Measurements from ENCODE around the gene ATP12A. TPM values are rescaled to one million over a fixed set of nuclear protein-coding genes. Genes with fewer than 3 reads are reported as not detected.

Gene ATP12A
- total RNA-seq, 1 experiment from 2014 or later = 0.40 TPM

DNA sequence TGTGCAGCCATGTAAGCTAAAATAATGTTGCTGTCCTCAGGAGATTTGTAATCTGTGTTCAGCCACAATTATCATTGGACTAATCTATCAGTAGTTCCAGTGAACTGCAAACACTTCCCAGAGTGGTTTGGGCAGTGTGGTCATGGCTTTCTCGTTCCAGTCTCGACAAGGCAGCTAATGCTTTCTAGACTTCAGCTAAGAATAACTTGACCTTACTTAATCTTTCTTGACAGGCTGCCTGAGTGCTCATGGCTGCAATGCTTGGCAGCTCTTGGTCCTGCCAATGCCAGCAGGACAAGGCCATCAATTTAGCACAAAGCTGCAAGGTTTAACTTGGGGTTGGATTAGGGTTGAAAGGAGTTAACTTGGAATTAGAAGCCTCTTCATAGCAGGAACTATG, 32.8 kb downstream of the ATP12A start:
- H3K27me3 Mint-ChIP-seq (ENCODE audit: unreplicated experiment) = peaks cover 9% of the 10 kb centered on the region
- CTCF ChIA-PET = interaction anchor here (0.6 kb wide), 1 partner anchor 16 kb away, joined by 3 read pairs; no protein-coding TSS in a partner anchor
- TF ChIP-seq, protein P1, sequence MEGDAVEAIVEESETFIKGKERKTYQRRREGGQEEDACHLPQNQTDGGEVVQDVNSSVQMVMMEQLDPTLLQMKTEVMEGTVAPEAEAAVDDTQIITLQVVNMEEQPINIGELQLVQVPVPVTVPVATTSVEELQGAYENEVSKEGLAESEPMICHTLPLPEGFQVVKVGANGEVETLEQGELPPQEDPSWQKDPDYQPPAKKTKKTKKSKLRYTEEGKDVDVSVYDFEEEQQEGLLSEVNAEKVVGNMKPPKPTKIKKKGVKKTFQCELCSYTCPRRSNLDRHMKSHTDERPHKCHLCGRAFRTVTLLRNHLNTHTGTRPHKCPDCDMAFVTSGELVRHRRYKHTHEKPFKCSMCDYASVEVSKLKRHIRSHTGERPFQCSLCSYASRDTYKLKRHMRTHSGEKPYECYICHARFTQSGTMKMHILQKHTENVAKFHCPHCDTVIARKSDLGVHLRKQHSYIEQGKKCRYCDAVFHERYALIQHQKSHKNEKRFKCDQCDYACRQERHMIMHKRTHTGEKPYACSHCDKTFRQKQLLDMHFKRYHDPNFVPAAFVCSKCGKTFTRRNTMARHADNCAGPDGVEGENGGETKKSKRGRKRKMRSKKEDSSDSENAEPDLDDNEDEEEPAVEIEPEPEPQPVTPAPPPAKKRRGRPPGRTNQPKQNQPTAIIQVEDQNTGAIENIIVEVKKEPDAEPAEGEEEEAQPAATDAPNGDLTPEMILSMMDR (IDR thresholded peaks at IDR 0.05; ENCODE audit: unreplicated experiment) = no peak
- no peak overlapping the region for H3K27ac Mint-ChIP-seq (ENCODE audit: unreplicated experiment)
- no peaks in the 10 kb centered on the region for H3K9me3 Mint-ChIP-seq (ENCODE audit: low read depth, unreplicated experiment)
- DNase-seq = no peak
- H3K4me3 Mint-ChIP-seq (ENCODE audit: low read depth, unreplicated experiment) = no peak overlapping the region
- intact Hi-C loops (cut with micrococcal nuclease; ENCODE audit: unreplicated experiment) = no loop called here
- H3K4me1 Mint-ChIP-seq (ENCODE audit: low read depth, unreplicated experiment) = no peaks in the 10 kb centered on the region
- no peaks in the 10 kb centered on the region for H3K36me3 Mint-ChIP-seq (ENCODE audit: insufficient read depth, unreplicated experiment)
- no TSS peak for BruUV-seq (replicated peaks)

DNA sequence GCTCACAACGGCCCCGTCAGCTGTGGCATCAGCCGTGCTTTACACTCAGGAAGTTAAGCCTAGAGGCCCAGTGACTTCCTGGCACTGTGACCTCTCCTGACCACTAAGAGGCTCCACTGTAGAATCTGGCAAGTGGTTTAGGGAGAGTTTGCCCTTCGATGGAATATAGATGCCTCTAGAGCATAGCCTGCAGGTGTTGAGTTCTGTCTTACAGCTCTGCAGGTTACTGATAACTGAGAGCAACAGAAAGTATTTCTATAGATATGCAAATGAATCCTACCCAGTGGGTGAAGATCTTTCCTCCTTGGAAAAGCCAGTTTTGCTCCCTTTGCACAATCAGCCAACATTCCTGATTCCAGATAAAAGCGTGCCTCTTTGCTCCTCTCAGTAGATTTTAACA, 35.8 kb downstream of the ATP12A start:
- no peaks in the 10 kb centered on the region for H3K9me3 Mint-ChIP-seq (ENCODE audit: low read depth, unreplicated experiment)
- TF ChIP-seq, protein P1 (IDR thresholded peaks at IDR 0.05; ENCODE audit: unreplicated experiment) = no peak
- intact Hi-C loops (cut with micrococcal nuclease; ENCODE audit: unreplicated experiment) = no loop called here

DNA sequence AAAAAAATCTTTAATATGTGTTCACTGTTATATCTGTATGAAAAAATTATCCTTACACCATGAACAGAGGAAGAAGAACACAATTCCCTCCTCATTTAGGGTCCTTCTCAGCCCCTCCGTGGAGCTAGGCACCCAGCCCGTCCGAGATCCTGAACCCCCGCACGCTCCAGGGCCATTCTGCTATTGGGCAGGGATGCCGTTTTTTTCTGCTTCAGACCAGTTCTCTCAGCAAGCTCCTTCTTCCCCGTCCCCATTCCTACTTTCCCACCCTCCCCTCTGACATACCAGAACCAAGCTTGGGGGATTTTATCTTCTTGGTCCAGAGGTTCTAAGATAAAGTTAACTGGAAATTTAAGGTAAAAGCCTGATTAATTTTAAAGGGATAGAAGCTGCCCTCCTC, 36.2 kb downstream of the ATP12A start:
- CTCF ChIA-PET = no interaction called here
- intact Hi-C loops (cut with micrococcal nuclease; ENCODE audit: unreplicated experiment) = no loop called here
- Mint-ChIP-seq H3K9me3 (ENCODE audit: low read depth, unreplicated experiment) (no peaks in the 10 kb centered on the region), H3K36me3 (ENCODE audit: insufficient read depth, unreplicated experiment) (no peaks in the 10 kb centered on the region), H3K4me3 (ENCODE audit: low read depth, unreplicated experiment) (no peak overlapping the region), H3K27me3 (ENCODE audit: unreplicated experiment) (peaks cover 34% of the 10 kb centered on the region), H3K4me1 (ENCODE audit: low read depth, unreplicated experiment) (no peaks in the 10 kb centered on the region), H3K27ac (ENCODE audit: unreplicated experiment) (no peak overlapping the region)
- BruUV-seq (replicated peaks) = no TSS peak
- DNase-seq = no peak
- TF ChIP-seq, protein P1 (IDR thresholded peaks at IDR 0.05; ENCODE audit: unreplicated experiment) = no peak

More for the DNA sequence above, 35.8 kb downstream of the ATP12A start:
- H3K36me3 Mint-ChIP-seq (ENCODE audit: insufficient read depth, unreplicated experiment) = no peaks in the 10 kb centered on the region
- H3K4me3 Mint-ChIP-seq (ENCODE audit: low read depth, unreplicated experiment) = no peak overlapping the region
- CTCF ChIA-PET = no interaction called here
- DNase-seq = no peak
- no peaks in the 10 kb centered on the region for H3K4me1 Mint-ChIP-seq (ENCODE audit: low read depth, unreplicated experiment)
- H3K27ac Mint-ChIP-seq (ENCODE audit: unreplicated experiment) = no peak overlapping the region
- no TSS peak for BruUV-seq (replicated peaks)
- peaks cover 32% of the 10 kb centered on the region for H3K27me3 Mint-ChIP-seq (ENCODE audit: unreplicated experiment)

- H3K27me3 Mint-ChIP-seq (ENCODE audit: unreplicated experiment) = peaks cover 31% of the 10 kb centered on the region
- no peak overlapping the region for H3K4me3 Mint-ChIP-seq (ENCODE audit: low read depth, unreplicated experiment)
- TF ChIP-seq, protein P1 (IDR thresholded peaks at IDR 0.05; ENCODE audit: unreplicated experiment) = no peak
- H3K27ac Mint-ChIP-seq (ENCODE audit: unreplicated experiment) = no peak overlapping the region
- CTCF ChIA-PET = interaction anchor here (0.6 to 0.7 kb wide), 2 partner anchors 149 to 268 kb away, joined by 3 read pairs; no protein-coding TSS in a partner anchor
- DNase-seq = no peak
- no peaks in the 10 kb centered on the region for H3K36me3 Mint-ChIP-seq (ENCODE audit: insufficient read depth, unreplicated experiment)
- H3K9me3 Mint-ChIP-seq (ENCODE audit: low read depth, unreplicated experiment) = no peaks in the 10 kb centered on the region
- intact Hi-C loops (cut with micrococcal nuclease; ENCODE audit: unreplicated experiment) = no loop called here
- no peaks in the 10 kb centered on the region for H3K4me1 Mint-ChIP-seq (ENCODE audit: low read depth, unreplicated experiment)
- no TSS peak for BruUV-seq (replicated peaks)
Measured at GRCh38 chr13:24717217-24717616, 37.0 kb downstream of the ATP12A start.
